Measurements from ENCODE around the gene INHBB.
A peak's percentile ranks its signal among the peaks of the same experiment; 100 is the strongest.

Gene INHBB

GRCh38 chr2:120342446-120342845, 3.5 kb upstream of the INHBB start:
- no peak for DNase-seq (ENCODE audit: low spot score)

- DNase-seq (ENCODE audit: low spot score): no peak
Measured at GRCh38 chr2:120343100-120343432, 2.9 kb upstream of the INHBB start.

DNA sequence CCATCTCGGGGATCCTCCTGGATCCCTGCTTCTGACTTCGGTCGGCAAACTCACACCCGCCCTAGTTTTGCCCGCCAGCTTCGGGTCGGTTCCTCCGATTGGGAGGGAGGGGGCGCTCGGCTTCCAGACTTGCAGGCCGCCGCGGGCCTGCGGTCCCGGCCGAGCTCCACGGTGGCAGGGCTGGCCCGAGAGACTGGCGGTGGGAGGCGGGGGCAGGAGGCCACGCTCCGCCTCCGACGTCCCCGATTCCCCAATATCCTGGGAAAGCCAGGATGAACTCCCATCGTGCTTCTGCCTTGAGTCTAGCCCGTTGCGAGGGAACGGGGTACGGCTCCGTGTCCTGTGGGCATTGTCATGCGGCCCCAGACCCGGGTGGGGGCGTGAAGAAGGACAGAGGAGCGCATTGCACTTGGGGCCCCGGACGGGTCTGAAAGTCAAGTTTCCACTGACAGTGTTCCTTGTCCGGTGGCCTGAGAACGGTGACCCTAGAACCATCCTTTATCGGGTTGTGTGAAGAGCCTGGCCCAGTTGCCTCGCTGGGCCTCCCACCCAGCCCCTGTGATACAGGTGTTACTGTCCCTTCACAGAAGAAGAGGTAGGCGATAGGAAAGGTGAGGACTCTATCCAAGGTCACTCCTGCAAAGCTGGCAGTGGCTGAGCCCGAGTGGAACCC, 2.4 kb upstream of the INHBB start:
- peak; percentile 62 for DNase-seq (ENCODE audit: low spot score)

DNA sequence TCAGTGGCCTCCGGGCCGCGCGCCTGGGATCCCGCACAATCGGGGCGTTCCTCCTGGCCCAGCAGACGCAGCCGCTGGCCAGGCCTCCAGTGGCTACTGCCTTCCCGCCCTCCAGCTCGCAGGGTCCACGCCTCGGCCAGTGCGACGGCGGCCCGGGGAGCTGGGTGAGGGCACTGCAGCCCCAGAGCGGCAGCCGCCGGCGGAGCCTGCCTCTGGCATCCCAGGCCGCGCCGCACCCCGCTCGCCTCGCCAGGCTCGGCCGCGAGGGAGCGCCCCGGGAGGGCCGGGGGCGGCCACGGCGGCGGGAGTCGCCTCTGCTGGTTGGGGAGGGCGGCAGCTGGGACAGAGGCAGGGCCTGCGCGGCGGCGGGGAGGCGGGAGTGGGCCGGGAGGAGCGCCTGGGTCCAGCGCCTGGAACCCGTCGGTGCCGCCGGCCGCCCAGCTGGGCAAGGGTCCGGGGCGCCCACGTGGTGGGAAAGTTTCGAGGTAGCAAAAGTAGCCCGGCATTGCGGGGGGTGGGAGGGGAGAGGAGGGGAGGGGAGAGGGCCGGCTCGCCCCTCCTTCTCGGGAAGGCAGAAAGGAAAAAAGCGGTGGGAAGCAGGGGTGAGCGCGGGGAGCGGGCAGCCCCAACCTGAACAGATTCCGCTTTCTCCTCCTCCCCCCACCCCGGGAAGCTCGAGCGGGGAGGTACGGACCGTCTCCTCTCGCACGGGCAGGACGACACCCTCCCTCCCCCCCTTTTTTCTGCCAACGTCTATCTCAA, 1.5 kb upstream of the INHBB start:
- DNase-seq (ENCODE audit: low spot score): no peak

DNA sequence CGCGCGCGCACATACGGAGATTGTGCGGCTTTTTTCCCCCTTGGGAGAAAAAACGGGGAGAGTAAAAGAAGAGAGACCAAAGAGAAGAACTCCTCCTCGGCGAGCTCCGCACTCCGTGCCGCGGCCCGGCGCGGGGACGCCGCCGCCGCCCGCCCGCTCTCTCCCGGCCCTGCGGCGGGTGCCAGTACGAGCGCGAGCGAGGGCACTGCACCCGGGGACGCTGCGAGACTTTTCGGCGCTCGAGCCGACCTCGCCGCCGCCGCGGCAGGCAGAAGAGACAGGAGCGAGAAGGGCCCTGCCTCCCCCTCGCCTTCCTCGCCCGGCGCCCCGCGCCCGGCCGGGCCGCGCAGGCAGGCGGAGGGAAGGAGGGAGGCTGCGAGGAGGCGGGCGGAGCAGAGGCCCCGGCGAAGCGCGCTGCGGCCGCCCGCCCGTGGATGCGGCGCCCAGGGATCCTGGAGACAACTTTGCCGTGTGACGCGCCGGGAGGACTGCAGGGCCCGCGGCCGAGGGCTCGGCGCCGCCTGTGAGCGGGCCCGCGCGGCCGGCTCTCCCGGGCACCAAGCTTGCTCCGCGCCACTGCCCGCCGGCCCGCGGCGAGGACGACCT, 857 bp upstream of the INHBB start:
- DNase-seq (ENCODE audit: low spot score): peak; percentile 14

GRCh38 chr2:120345608-120346007, 328 bp upstream of the INHBB start:
- DNase-seq (ENCODE audit: low spot score): no peak

- DNase-seq (ENCODE audit: low spot score): no peak
Measured at GRCh38 chr2:120346667-120347358, 877 bp downstream of the INHBB start.

DNA sequence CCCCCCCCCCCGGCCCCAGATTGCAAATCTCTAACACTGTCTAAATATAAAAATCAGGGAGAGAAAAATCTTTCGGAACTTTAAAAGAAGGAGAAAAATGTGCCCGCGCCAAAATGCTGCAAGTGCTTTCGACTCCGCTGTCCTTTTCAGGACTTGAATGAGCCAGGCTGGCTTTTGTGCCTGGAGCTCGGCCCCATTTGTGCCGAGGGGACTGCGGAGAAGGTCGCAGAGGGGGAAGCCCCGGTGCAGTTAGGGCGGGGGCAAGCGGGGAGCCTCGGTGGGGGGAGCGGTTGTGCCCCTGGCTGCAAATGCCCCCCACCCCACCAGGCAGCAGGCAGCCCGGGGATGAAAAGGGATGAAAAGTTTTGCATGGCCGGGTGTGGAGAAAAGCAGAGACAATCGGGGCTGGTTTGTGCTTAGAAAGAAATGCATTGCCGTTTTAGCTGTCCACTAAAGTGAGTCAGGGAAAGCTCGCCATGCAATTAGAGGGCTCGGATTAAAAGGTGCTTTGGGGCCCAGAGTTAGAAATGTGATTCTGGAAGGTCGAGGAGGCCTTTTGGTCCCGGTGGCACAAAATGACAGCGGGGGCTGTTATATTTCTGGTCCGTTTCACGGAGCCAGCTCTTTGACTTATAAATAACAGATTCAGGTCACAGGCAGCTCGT, 1.6 kb downstream of the INHBB start:
- no peak for DNase-seq (ENCODE audit: low spot score)

DNA sequence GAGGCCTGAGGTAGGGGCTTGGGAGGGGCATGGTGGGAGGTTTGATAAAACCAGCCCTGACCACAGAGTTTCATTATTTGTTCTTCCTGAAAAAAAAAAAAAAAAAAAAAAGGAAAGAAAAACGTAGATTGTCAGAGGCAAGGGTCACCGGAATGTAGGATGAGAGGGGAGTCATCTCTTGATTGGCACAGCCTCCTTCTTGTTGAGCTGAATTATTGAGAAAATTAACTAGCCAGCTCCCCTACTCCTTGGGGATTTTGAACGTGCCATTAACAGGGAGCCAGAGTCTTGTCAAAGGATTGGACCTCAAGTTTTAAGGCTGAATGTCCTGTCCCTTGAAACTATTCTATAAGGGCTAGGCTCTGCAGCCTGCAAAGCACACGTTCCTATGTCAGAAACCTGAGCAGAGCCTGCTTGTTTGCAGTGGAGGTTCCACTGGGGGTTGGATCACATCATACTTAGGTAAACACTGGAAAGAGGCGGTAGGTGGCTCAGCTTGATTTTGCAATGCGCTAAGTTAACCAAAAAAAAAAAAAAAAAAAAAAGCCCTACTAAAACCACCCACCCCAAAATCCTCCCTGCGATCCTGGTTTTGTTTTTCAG, 2.3 kb downstream of the INHBB start:
- no peak for DNase-seq (ENCODE audit: low spot score)

- no peak for DNase-seq (ENCODE audit: low spot score)
Measured at GRCh38 chr2:120348737-120349439, 3.0 kb downstream of the INHBB start.

GRCh38 chr2:120349440-120349921, 3.5 kb downstream of the INHBB start:
- no peak for DNase-seq (ENCODE audit: low spot score)

DNA sequence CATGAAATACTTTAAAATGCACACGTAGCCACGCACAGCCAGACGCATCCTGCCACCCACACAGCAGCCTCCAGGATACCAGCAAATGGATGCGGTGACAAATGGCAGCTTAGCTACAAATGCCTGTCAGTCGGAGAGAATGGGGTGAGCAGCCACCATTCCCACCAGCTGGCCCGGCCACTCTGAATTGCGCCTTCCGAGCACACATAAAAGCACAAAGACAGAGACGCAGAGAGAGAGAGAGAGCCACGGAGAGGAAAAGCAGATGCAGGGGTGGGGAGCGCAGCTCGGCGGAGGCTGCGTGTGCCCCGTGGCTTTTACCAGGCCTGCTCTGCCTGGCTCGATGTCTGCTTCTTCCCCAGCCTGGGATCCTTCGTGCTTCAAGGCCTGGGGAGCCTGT, 4.1 kb downstream of the INHBB start:
- DNase-seq (ENCODE audit: low spot score): no peak

DNA sequence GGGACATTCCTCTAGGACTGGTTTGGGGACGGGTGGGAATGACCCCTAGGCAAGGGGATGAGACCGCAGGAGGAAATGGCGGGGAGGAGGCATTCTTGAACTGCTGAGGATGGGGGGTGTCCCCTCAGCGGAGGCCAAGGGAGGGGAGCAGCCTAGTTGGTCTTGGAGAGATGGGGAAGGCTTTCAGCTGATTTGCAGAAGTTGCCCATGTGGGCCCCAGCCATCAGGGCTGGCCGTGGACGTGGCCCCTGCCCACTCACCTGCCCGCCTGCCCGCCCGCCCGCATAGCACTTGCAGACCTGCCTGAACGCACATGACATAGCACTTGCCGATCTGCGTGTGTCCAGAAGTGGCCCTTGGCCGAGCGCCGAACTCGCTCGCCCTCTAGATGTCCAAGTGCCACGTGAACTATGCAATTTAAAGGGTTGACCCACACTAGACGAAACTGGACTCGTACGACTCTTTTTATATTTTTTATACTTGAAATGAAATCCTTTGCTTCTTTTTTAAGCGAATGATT, 4.9 kb downstream of the INHBB start:
- no peak for DNase-seq (ENCODE audit: low spot score)

DNA sequence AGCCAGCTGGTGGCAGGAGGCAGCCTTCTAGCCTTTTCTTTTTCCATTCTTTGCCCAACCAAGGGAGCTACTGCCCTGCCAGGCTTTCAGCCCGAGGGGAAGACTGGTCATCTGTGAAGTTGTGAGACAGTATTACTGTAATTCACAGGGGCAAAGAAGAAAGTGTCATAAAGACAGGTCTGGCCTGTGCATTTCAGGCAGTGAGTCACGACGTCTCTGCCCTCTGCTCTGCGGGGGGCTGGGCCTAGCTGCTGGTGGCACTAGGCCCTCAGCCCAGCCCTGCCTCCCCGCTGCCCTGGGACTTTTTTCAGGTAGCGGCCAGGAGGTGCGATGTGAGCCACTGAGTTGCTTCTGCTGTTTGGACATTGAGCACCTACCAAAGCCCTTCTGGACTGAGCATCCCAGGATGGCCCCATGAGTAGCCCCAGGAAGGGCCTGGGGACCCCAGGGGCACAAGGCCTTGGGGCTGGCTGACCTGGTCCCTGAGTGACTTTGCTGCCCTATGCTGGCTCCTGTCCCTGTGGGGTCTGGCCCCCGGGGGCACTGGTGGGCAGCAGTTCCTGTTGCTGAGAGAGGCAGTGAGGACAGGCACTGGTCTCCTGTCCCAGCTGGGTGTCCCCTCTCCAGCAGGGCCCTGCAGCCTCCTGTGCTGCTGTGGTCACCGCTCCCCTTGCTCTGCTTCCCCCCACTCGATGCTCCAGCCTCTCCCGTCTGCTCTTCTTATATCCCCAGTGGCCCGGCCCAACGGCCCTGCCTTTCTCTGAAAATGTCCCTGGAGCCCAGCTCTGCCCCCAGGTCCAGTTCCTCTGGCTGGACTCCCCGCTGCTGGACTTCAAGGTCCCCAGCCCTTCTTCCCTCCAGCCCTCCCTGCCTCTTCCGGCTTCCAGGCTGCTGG, 7.0 kb downstream of the INHBB start:
- DNase-seq (ENCODE audit: low spot score): no peak

DNA sequence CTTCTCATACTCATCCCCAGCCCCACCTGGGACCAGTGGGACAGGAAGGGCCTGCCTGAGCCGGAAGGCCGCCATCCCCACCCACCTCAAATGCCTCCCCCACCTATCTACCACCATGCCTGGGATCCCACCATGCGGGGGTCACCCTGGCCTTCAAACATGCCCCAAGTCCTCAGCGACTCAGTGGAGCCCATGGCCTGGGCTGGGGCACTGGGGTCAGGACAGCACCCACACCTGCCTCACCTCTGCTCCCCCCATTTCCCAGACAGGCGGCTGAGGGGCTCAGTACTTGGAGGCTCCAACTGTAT, 7.6 kb downstream of the INHBB start:
- no peak for DNase-seq (ENCODE audit: low spot score)

DNA sequence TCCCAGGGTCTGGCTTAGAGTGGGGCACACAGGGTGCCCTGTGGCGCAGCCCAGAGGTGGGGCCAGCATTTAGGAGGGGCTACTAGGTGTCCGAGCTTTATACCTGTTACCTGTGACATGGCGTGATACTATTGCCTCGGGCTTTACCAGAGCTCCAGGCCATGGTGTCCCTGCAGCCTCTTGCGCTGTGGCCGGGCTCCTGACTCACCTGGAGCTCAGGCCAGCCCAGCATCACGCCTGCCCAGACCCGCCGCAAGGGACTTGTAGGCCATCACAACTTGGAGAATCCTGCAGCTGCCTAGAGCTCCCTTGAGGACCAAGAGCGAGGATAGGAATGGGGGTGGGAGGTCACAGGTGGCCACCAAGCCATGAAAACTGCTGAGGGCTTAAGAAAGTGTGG, 8.0 kb downstream of the INHBB start:
- DNase-seq (ENCODE audit: low spot score): no peak

DNA sequence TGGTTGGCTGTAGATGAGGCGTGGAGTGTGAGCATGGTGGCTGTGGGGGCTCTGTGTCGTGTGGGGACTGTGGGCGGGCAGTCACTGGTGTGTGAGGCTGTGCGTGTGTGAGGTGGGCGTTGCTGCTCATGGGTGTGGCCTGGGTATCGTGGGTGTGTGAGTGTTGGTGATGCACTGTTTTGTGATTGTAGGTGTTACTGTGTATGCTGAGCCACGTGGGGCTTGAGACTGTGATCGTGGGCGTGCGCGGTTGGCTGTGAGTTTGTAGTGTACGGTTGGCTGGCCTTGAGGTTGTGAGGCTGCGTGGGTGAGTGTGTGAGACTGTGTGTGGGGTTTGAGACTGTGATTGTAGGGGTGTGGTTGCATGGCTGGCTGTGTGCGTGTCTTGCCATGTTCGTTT, 8.5 kb downstream of the INHBB start:
- DNase-seq (ENCODE audit: low spot score): no peak

GRCh38 chr2:120354935-120355779, 9.2 kb downstream of the INHBB start:
- DNase-seq (ENCODE audit: low spot score): no peak

- DNase-seq (ENCODE audit: low spot score): no peak
Measured at GRCh38 chr2:120355780-120356266, 9.9 kb downstream of the INHBB start.
